Astrocyte (in vitro differentiated cells and primary cell): ENCODE data around the gene USP17L21.
"Not testable (repeated sequence)": the region's sequence is repeated elsewhere in the genome, so short reads cannot be mapped to it uniquely, and the experiment has no call there.

Experiments
- CTCF ChIP-seq: IDR thresholded peaks from 2 replicates; pipeline ENCODE4 v1.5.1; 2011; ENCODE audit warnings: low read depth, mild to moderate bottlenecking, inconsistent platforms, low read length, moderate library complexity; ENCODE audit not compliant: insufficient read depth
- EZH2 ChIP-seq: IDR thresholded peaks from 2 replicates; pipeline ENCODE4 v1.6.1; 2012; ENCODE audit warnings: mild to moderate bottlenecking, low read length, inconsistent platforms; ENCODE audit not compliant: insufficient read depth

- TF ChIP-seq CTCF, EZH2: not testable (repeated sequence)
Observed at GRCh38 chr4:9247953-9248680, 14.6 kb upstream of the USP17L21 start, which contains the start of gene USP17L18.
